DOHH2 (cell line): ENCODE data around the gene CYP1A2.

ENCODE experiments used
- H3F3A ChIP-seq: fragments of 200-600 bp; sonication (generic), shearing (Covaris generic); 2 replicates; pipeline ENCODE4 v1.6.0; 2016; ENCODE audit warnings: antibody characterized with exemption, mild to moderate bottlenecking; ENCODE audit not compliant: control insufficient read depth, insufficient read depth
- H3K27ac ChIP-seq: fragments of 200-600 bp; sonication (generic); 2 replicates; pipeline ENCODE4 v1.5.1; 2014; ENCODE audit warnings: low read depth, mild to moderate bottlenecking, low read length, moderate library complexity
- H3K27me3 ChIP-seq: fragments of 200-600 bp; sonication (generic); 2 replicates; pipeline ENCODE4 v1.6.1; 2014; ENCODE audit warnings: mild to moderate bottlenecking, low read length, mixed read lengths; ENCODE audit not compliant: control insufficient read depth
- H3K36me3 ChIP-seq: fragments of 200-600 bp; sonication (generic); 2 replicates; pipeline ENCODE4 v1.6.1; 2014; ENCODE audit warnings: mild to moderate bottlenecking, low read length, moderate library complexity, mixed read lengths; ENCODE audit not compliant: control insufficient read depth
- H3K4me1 ChIP-seq: fragments of 200-600 bp; sonication (generic); 2 replicates; pipeline ENCODE4 v1.6.1; 2014; ENCODE audit warnings: mild to moderate bottlenecking, low read length, mixed read lengths; ENCODE audit not compliant: control insufficient read depth
- H3K4me2 ChIP-seq: fragments of 200-600 bp; sonication (generic); 2 replicates; pipeline ENCODE4 v1.6.0; 2014; ENCODE audit warnings: mild to moderate bottlenecking, low read length, moderate library complexity
- H3K4me3 ChIP-seq: fragments of 200-600 bp; sonication (generic); 2 replicates; pipeline ENCODE4 v1.5.1; 2014; ENCODE audit warnings: mild to moderate bottlenecking, low read length, mixed read lengths
- H3K79me2 ChIP-seq: fragments of 200-600 bp; sonication (generic); 2 replicates; pipeline ENCODE4 v1.6.1; 2014; ENCODE audit warnings: mild to moderate bottlenecking, low read length, mixed read lengths; ENCODE audit not compliant: control insufficient read depth
- H3K9me2 ChIP-seq: fragments of 200-600 bp; sonication (generic); replicated peaks from 2 replicates; pipeline ENCODE4 v1.6.1; 2014; ENCODE audit warnings: mild to moderate bottlenecking, low read length, mixed read lengths; ENCODE audit not compliant: control insufficient read depth
- H3K9me3 ChIP-seq: fragments of 200-600 bp; sonication (generic); 2 replicates; pipeline ENCODE4 v1.6.1; 2014; ENCODE audit warnings: antibody characterized with exemption, low read length, mixed read lengths; ENCODE audit not compliant: control insufficient read depth, insufficient read depth
- H4K20me1 ChIP-seq: fragments of 200-600 bp; sonication (generic); 2 replicates; pipeline ENCODE4 v1.6.0; 2014; ENCODE audit warnings: low read depth, mild to moderate bottlenecking, antibody characterized with exemption, low read length, moderate library complexity; ENCODE audit not compliant: control insufficient read depth, insufficient read depth
- EZH2phosphoT487 ChIP-seq: fragments of 200-600 bp; sonication (generic); IDR thresholded peaks from 2 replicates; pipeline ENCODE4 v1.6.1; 2017; ENCODE audit warnings: borderline replicate concordance, mild to moderate bottlenecking, antibody characterized with exemption, low read length, moderate library complexity, mixed read lengths
- TF ChIP-seq, protein P1 (sequence below): fragments of 200-600 bp; sonication (generic); IDR thresholded peaks from one replicate; pipeline ENCODE4 v1.5.1; 2014; ENCODE audit warnings: antibody characterized with exemption, mild to moderate bottlenecking, low read depth, low read length; ENCODE audit not compliant: poor library complexity, severe bottlenecking

Gene CYP1A2

DNA sequence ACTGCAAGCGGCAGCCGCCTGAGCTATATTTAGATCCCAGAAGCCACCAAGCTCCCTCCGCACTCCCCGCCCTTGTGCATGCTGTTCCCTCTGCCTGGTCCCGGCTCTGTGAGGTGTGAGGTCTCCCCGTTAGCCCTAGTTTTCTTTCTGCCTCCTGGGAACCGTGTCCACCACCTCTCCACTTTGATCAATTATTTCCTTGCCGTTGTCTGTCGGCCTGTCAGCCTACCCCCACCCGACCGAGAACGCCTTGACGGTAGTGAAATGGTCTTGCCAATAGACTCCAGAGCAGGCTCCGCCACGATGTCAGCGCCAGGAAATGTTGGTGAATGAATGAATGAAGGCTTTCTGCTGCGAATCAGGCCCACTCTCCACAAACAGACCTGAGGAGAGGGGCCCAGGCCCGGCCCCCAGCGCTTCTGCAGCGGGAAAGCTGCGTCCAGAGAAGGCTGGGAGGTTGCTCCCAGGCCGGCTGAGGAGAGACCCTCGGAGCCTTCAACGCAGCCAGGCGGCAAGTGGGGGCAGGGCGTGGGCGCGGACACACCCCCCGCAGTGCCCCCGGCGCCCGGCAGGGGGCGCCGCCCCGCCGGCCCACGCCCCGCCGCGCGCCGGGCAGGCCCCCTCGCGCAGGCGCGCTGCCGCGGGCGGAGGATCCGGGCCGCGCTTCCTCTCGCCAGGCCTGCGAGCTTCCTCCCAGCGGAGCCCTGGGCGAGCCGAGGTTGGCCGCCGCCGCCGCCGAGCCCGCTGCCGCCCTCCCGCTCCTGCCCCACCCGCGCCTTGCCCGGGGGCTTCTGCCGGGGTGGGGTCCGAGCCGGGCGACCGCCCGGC, 33.0 kb downstream of the CYP1A2 start, which contains the start of gene CSK:
Gene CSK (plus strand): TSS at position 650 of the 828 bp plus-strand sequence. CDS start 16,218 bp downstream, outside the sequence.
- Histone ChIP-seq H3K4me2 (peak within 1 kb of the TSS; percentile 100), H3K9me3 (no peaks in the 10 kb centered on the region), H3K4me1 (peaks cover 83% of the 10 kb centered on the region), H3K27ac (peak within 1 kb of the TSS; percentile 99), H3K27me3 (no peaks in the 10 kb centered on the region), H3F3A (peaks cover 77% of the 10 kb centered on the region), H3K4me3 (peak within 1 kb of the TSS; percentile 98), H3K36me3 (peaks cover 44% of the 10 kb centered on the region), H4K20me1 (no peaks in the 10 kb centered on the region), H3K79me2 (peaks cover 70% of the 10 kb centered on the region), H3K9me2 (no peaks in the 10 kb centered on the region)
- TF ChIP-seq, protein P1, sequence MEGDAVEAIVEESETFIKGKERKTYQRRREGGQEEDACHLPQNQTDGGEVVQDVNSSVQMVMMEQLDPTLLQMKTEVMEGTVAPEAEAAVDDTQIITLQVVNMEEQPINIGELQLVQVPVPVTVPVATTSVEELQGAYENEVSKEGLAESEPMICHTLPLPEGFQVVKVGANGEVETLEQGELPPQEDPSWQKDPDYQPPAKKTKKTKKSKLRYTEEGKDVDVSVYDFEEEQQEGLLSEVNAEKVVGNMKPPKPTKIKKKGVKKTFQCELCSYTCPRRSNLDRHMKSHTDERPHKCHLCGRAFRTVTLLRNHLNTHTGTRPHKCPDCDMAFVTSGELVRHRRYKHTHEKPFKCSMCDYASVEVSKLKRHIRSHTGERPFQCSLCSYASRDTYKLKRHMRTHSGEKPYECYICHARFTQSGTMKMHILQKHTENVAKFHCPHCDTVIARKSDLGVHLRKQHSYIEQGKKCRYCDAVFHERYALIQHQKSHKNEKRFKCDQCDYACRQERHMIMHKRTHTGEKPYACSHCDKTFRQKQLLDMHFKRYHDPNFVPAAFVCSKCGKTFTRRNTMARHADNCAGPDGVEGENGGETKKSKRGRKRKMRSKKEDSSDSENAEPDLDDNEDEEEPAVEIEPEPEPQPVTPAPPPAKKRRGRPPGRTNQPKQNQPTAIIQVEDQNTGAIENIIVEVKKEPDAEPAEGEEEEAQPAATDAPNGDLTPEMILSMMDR: peak; percentile 29
- no peak for TF ChIP-seq EZH2phosphoT487

GRCh38 chr15:74782259-74783071, 33.8 kb downstream of the CYP1A2 start:
- H3K4me3 ChIP-seq: peak overlapping the region; percentile 98
- peaks cover 78% of the 10 kb centered on the region for H3F3A ChIP-seq
- H3K9me3 ChIP-seq: no peaks in the 10 kb centered on the region
- H4K20me1 ChIP-seq: no peaks in the 10 kb centered on the region
- peak overlapping the region; percentile 100 for H3K4me2 ChIP-seq
- peaks cover 75% of the 10 kb centered on the region for H3K79me2 ChIP-seq
- peaks cover 83% of the 10 kb centered on the region for H3K4me1 ChIP-seq
- no peaks in the 10 kb centered on the region for H3K27me3 ChIP-seq
- TF ChIP-seq, protein P1: no peak
- TF ChIP-seq EZH2phosphoT487: no peak
- peak overlapping the region; percentile 99 for H3K27ac ChIP-seq
- no peaks in the 10 kb centered on the region for H3K9me2 ChIP-seq
- peaks cover 47% of the 10 kb centered on the region for H3K36me3 ChIP-seq

GRCh38 chr15:74783072-74783807, 34.6 kb downstream of the CYP1A2 start:
- Histone ChIP-seq H4K20me1 (no peaks in the 10 kb centered on the region), H3K4me3 (peak overlapping the region; percentile 98), H3K27ac (peak overlapping the region; percentile 99), H3K36me3 (peaks cover 51% of the 10 kb centered on the region), H3K9me3 (no peaks in the 10 kb centered on the region), H3F3A (peaks cover 77% of the 10 kb centered on the region), H3K4me2 (peak overlapping the region; percentile 100), H3K27me3 (no peaks in the 10 kb centered on the region), H3K79me2 (peaks cover 78% of the 10 kb centered on the region), H3K9me2 (no peaks in the 10 kb centered on the region), H3K4me1 (peaks cover 83% of the 10 kb centered on the region)
- TF ChIP-seq EZH2phosphoT487: no peak
- TF ChIP-seq, protein P1: no peak
